Ectodermal cell (in vitro differentiated cells): ENCODE data around the gene DHRS1.
"Not testable (repeated sequence)": the region's sequence is repeated elsewhere in the genome, so short reads cannot be mapped to it uniquely, and the experiment has no call there.

Source experiments
- H3K27ac ChIP-seq: 2 replicates; pipeline ENCODE4 v1.7.0; 2013; ENCODE audit warnings: mild to moderate bottlenecking, low read depth, low read length; ENCODE audit not compliant: insufficient read depth, poor library complexity, severe bottlenecking
- H3K27me3 ChIP-seq: 2 replicates; pipeline ENCODE4 v1.7.0; 2013; ENCODE audit warnings: mild to moderate bottlenecking, low read length; ENCODE audit not compliant: insufficient read depth, control insufficient read depth, poor library complexity, severe bottlenecking
- H3K36me3 ChIP-seq: one replicate; pipeline ENCODE4 v1.7.0; 2013; ENCODE audit warnings: low read length; ENCODE audit not compliant: control insufficient read depth, insufficient read depth
- H3K4me1 ChIP-seq: one replicate; pipeline ENCODE4 v1.7.0; 2013; ENCODE audit warnings: low read length; ENCODE audit not compliant: control insufficient read depth, insufficient read depth
- H3K4me3 ChIP-seq: 2 replicates; pipeline ENCODE4 v1.7.0; 2013; ENCODE audit warnings: low read depth, low read length, control low read depth; ENCODE audit not compliant: insufficient read depth
- H3K9me3 ChIP-seq: 2 replicates; pipeline ENCODE4 v1.7.0; 2013; ENCODE audit warnings: mild to moderate bottlenecking, low read length, moderate library complexity; ENCODE audit not compliant: control insufficient read depth
- WGBS, 2 experiments: methylation state at CpG; one replicate each; pipeline ENCODE4 v1.1.7; 2013; ENCODE audit warnings: missing lambda C conversion rate in 2 of 2; 5-methylcytosine and 5-hydroxymethylcytosine counted together

The DHRS1 gene

DNA sequence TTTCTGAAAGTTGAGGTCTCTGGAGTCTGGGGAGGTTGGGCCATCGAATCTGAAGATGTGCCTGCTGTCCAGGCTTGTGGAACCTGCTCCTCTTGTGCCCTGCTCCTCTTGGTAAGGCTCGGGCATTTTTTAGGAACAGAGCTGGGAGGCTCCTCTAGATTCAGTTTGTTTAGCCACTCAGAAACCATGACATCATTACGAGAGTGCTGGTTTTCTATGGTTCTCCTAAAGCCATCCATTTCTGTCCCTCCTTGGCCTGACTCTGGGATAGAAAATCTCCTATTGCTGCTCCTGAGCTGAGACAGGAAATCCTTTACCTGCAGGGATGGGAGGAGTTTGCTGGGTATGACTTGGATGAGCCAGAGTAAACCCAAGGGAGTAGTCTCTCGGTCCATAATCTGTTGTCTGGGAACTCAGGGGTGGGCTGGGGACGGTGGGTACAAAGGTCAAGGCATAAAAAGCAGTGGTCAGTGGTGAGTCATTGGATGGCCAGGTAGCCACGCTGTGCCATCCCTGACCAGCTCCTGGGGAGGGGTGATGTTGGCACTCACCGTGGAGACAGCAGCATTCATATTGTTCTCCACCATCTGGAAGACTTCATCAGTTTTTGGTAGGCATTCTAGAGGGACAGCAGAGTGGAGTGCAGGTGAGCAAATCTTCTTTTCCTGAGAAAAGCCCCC lies 37.7 kb upstream of the DHRS1 start:
- peaks cover 100% of the 10 kb centered on the region for H3K27me3 ChIP-seq
- no peaks in the 10 kb centered on the region for H3K36me3 ChIP-seq
- H3K4me1 ChIP-seq: peaks cover 21% of the 10 kb centered on the region
- 84 to 85% methylated on average over 7 of the region's 7 CpGs for WGBS, 2 experiments
- no peak overlapping the region for H3K27ac ChIP-seq
- H3K4me3 ChIP-seq: no peak overlapping the region
- H3K9me3 ChIP-seq: no peaks in the 10 kb centered on the region

DNA sequence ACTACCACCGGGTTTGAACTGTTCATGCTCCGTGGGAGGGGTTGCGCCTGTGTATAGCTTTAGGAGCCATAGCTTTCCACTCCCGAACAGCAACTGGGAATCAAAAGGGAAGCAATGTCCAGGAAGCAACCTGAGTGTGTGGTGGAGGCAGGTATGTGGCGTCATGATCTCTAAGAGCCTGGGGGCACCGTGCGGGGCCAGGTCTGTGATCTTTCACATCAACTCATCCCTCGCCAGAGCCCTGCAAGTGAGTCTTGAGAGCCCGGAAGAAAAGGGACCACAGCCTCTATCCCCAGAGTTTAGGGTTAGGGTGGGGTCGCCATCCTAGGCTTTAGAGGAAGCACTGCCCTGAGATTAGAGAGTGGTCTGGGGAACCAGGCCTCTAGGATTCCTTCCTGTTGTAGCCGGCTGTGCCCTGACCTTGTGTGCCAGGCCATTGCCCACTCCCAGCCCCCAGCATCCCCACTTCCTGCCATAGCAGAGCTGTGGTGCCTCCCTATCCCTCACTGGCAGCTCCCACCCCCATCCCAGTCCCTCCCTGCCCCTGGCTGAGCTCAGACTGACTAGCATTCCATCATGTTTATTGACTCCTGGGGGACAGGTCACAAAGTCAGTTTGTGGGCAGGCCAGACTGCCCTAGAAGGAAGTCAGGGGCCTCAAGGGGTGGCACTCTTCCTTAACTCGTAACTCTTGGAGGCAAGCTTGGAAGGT lies 36.0 kb upstream of the DHRS1 start:
- H3K9me3 ChIP-seq: no peaks in the 10 kb centered on the region
- H3K4me3 ChIP-seq: no peak overlapping the region
- peaks cover 100% of the 10 kb centered on the region for H3K27me3 ChIP-seq
- WGBS, 2 experiments: 67 to 72% methylated on average over 12 of the region's 12 CpGs
- H3K27ac ChIP-seq: no peak overlapping the region
- H3K4me1 ChIP-seq: peaks cover 21% of the 10 kb centered on the region
- no peaks in the 10 kb centered on the region for H3K36me3 ChIP-seq

DNA sequence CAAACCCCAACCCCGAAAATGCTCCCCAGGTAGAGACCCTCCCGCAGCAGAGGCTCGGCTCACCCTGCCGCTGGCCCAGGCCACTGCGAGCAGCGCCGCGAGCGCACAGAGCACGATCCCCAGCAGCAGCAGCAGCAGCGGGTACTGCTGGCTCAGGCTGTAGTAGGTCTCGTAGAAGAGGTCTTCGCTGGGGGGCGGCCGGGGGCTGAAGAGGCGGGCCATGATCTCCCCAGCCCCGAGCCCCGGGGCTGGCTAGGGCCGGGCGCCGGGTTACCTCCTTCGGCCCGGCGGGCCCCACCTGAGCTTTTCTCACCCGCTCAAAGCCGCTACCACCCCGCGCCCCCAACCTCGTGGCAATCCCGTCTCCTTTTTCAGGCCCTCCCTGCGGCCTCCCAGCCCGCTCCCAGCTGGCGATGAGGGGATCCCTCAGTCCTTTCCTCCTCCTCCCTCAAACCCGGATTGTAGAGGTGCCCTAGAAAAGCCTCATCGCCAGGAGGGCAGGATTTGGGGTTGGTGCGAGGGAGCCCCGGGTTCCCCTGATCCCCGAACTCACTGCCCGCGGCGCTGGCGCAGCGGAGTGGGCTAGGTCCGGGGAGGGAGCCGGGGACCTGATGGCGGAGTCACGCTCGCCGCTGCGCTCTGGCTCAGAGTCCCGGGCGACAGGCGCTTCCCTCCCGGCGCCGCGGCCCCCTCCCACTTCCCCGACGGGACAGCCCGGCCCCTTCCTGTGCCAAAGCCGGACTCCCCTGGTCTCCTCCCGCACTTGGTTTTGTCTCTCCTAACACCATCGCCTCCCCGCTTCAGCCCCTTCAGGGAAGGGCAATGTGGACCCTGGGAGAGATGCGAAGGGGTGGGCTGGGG lies 35.1 kb upstream of the DHRS1 start, which contains the start of gene ADCY4:
Gene ADCY4, minus strand, starts transcription at position 641 of the 861 bp plus-strand sequence. Its CDS starts 419 bp downstream, at position 222.
- peaks cover 100% of the 10 kb centered on the region for H3K27me3 ChIP-seq
- H3K4me3 ChIP-seq: peak within 1 kb of the TSS; percentile 27
- 1 to 2% methylated on average over 65 of the region's 65 CpGs for WGBS, 2 experiments
- H3K4me1 ChIP-seq: peaks cover 21% of the 10 kb centered on the region
- no peaks in the 10 kb centered on the region for H3K36me3 ChIP-seq
- H3K9me3 ChIP-seq: no peaks in the 10 kb centered on the region
- H3K27ac ChIP-seq: no peak within 1 kb of the TSS

DNA sequence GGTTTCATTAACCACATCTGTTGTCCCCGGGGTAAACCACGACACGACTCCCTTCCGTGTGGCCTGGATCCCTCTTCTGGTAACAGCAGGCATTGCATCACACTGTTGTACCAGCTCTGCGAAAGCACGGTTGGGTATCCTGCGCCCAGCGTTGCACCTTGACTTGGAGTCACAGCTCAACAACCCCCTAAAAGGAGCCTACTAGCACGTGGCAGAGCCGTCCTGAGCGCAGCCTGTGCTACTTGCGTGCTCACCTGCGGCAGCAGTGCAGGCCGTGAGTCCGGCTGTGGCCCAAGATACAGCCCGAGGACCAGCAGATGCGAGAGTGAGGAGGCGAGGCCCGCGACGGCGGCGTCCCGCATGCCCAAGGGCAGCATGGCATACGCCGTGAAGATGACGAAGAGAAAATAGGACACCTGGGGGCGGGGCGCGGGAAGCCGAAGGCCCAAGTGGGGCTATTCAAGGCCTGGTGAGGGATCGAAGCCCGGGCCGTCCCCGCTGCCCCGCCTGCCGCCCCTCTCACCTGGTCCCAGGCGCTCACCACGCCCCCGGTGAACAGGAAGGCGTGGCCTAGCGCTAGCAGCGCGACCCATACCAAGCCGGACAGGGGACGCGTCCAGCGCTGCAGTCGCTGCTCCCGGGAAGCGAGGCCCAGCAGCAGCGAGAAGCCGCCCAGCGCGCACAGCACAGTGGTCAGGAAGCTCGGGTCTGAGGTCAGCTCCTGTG lies 32.9 kb upstream of the DHRS1 start:
- peaks cover 83% of the 10 kb centered on the region for H3K27me3 ChIP-seq
- WGBS, 2 experiments: 4% methylated on average over 56 of the region's 56 CpGs

DNA sequence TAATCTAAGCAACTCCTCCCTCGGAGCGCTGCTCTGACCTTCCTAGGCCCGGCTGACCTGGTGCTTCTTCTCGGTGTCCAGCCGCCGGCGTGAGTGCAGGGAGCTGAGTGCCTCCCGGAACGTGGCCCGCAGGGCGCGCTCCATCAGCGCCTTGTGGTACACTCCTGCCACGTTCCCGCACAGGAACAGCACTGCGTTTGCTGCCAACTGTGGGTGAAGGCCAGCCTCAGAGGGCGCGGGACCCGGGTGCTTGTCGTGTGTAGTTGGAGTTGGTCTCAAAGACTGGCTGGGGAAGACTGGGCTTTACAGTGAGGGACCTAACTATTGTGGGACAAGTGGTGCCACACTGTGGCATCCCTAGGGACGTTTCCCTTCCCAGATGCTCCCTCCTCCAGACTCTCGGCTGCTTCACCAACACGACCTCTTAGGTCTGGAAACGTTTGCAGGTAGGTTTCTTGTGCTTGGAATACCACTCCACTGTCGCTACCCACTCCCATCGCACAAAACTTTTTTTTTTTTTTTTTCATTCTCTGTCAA lies 32.2 kb upstream of the DHRS1 start:
- Histone ChIP-seq H3K4me1 (peaks cover 21% of the 10 kb centered on the region), H3K4me3 (no peak overlapping the region), H3K9me3 (no peaks in the 10 kb centered on the region), H3K36me3 (no peaks in the 10 kb centered on the region), H3K27me3 (peaks cover 76% of the 10 kb centered on the region), H3K27ac (no peak overlapping the region)
- 77 to 78% methylated on average over 26 of the region's 26 CpGs for WGBS, 2 experiments

More for the DNA sequence above, 32.9 kb upstream of the DHRS1 start:
- Histone ChIP-seq H3K27ac (no peak overlapping the region), H3K36me3 (no peaks in the 10 kb centered on the region), H3K4me3 (peak overlapping the region; percentile 12), H3K9me3 (no peaks in the 10 kb centered on the region), H3K4me1 (peaks cover 21% of the 10 kb centered on the region)

DNA sequence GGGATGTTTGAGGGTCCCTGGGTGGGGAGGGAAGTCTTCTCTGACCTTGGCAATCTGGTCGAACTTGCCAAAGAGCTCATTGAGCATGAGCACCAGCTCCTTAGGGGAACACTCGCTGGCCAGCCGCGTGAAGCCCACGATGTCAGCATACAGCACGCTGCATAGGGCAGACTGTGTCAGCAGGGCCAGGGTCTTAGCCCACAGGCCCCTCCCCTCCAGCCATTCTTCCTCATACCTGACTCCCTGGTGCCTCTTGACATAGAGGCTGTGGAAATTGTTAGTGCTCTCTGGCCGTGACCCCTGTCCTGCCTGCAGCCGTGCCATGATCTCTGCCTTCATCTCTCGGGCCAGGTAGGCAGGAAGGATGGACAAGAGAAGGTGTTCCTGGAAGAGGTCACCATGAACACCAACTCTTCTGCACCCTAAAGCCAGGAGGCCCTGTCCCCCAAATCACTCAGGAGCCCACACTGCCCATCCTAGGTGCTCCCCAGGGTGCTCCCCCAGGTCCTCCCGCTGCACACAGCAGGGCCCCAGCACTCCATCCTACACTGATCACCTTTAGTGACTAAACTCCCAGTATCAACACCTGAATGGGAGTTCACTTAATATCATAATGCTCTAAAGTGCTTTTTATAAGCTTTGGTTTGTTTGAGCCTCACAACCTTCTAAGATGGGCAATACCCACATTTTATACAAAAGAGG lies 31.5 kb upstream of the DHRS1 start:
- no peaks in the 10 kb centered on the region for H3K9me3 ChIP-seq
- no peak overlapping the region for H3K27ac ChIP-seq
- no peak overlapping the region for H3K4me3 ChIP-seq
- no peaks in the 10 kb centered on the region for H3K36me3 ChIP-seq
- peaks cover 21% of the 10 kb centered on the region for H3K4me1 ChIP-seq
- 89 to 90% methylated on average over 10 of the region's 10 CpGs for WGBS, 2 experiments
- peaks cover 70% of the 10 kb centered on the region for H3K27me3 ChIP-seq

DNA sequence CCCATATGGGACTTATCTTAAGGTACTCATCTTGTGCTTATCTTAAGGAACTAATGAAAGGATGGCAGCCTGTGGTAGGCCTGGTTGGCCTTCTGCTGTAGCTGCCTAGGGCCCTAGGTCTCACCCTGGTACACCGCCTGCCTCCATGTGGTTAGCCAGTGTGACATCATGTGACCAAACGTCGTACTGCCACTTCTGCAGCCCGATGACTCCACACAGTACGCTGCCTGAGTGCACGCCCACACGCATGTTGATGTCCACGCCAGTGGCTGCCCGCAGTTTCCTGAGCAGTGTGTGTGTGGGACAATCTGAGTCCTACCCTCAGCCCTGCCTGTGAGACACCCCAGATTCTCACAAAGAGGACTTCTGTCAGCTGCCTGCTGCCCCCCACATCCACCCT lies 30.2 kb upstream of the DHRS1 start:
- H3K9me3 ChIP-seq: no peaks in the 10 kb centered on the region
- 87 to 90% methylated on average over 9 of the region's 9 CpGs for WGBS, 2 experiments
- H3K27ac ChIP-seq: no peak overlapping the region
- no peak overlapping the region for H3K4me3 ChIP-seq
- H3K27me3 ChIP-seq: peaks cover 56% of the 10 kb centered on the region
- no peaks in the 10 kb centered on the region for H3K36me3 ChIP-seq
- H3K4me1 ChIP-seq: peaks cover 12% of the 10 kb centered on the region

DNA sequence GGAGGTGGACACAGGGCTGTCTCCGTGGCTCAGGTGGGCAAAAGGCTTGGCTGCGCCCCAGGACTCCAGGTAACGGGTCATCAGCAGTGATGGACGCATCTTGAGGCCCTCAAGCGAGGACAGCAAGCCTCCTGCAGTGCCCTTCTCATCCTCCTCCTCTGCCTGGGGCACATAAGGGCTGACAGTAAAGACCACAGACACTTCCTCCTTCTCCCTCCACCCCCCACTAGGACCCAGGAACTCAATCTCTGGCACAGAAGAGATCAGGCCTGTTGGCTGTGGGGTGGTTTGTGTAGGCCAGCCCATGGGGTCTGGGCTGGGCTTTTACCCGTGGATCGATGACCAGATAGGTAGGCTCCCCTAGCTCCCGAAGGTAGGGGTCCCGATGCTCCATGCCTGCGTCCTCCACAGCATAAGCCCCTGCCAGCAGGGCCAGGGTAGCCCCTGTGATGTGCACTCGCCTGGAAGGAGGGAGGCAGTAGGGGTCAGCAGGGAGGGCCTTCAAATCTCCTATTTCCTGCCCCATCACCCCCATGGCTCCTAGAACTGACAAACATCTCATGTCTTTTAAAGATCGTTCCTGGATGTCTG lies 29.6 kb upstream of the DHRS1 start:
- peaks cover 50% of the 10 kb centered on the region for H3K27me3 ChIP-seq
- no peaks in the 10 kb centered on the region for H3K36me3 ChIP-seq
- no peak overlapping the region for H3K4me3 ChIP-seq
- 89 to 90% methylated on average over 12 of the region's 12 CpGs for WGBS, 2 experiments
- H3K4me1 ChIP-seq: peaks cover 6% of the 10 kb centered on the region
- no peaks in the 10 kb centered on the region for H3K9me3 ChIP-seq
- no peak overlapping the region for H3K27ac ChIP-seq

DNA sequence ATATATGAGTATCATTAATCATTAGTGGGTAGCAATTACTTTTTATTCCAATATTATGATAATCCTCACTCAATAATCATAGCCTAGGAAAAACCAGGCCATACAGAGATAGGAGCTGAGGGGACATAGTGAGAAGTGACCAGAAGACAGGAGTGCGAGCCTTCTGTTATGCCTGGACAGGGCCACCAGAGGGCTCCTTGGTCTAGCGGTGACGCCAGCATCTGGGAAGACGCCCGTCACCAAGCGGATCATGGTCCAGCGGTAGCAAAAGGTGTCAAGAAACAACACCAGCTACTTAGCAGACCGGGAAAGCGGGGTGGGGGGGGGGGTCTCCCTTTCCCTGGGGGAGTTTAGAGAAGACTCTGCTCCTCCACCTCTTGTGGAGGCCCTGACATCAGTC lies 28.3 kb upstream of the DHRS1 start:
- H3K27me3 ChIP-seq: peaks cover 38% of the 10 kb centered on the region
- WGBS, 2 experiments: 8 to 11% methylated on average over 9 of the region's 9 CpGs
- not testable (repeated sequence) for H3K36me3 ChIP-seq

More for the DNA sequence above, 28.3 kb upstream of the DHRS1 start:
- H3K27ac ChIP-seq, H3K4me3 ChIP-seq, H3K4me1 ChIP-seq, H3K9me3 ChIP-seq: not testable (repeated sequence)
